A549 (cell line): ENCODE data around the gene SLX1A. TPM values are rescaled to one million over a fixed set of nuclear protein-coding genes. Genes with fewer than 3 reads are reported as not detected.

ENCODE experiments used
- ATAC-seq, 2 experiments: fragments of 200-7000 bp in 1 of 2; fragments of >200 bp in 1 of 2; cut with Nextera tagmentation in 1 of 2; cut with Tn5 transposase in 1 of 2; 3 replicates each; pipeline versions ENCODE4 v1.8.0 to v1.9.1; 2018 to 2020; ENCODE audit warnings: mild to moderate bottlenecking in 1 of 2, moderate library complexity in 1 of 2
- CTCF ChIA-PET: fragments of 300-600 bp; sonication (Branson Sonifier 250); formaldehyde crosslinking; extraction: SDS; loops from one replicate; lab custom pipeline; 2021; ENCODE audit warnings: antibody characterized with exemption, inconsistent platforms; lab: Yijun Ruan, JAX
- POLR2A ChIA-PET: fragments of 350-600 bp; formaldehyde crosslinking; extraction: SDS; loops from one replicate; lab custom pipeline; 2021; ENCODE audit warnings: antibody characterized with exemption, inconsistent platforms; lab: Yijun Ruan, JAX
- DNase-seq, 2 experiments: peaks; one replicate each; pipeline versions ENCODE4 v3.0.0 to v3.0.0-alpha.2; 2011 to 2016; ENCODE audit warnings: low read depth in 1 of 2, low spot score in 1 of 2
- FAIRE-seq: peaks from 2 replicates; lab custom pipeline; 2011; peaks lifted over from hg19 to GRCh38; lab: Jason Lieb, UNC
- H3K27ac ChIP-seq, 2 experiments: fragments of >200 bp; sonication (Bioruptor Twin); formaldehyde crosslinking; 3 replicates each; pipeline ENCODE4 v1.5.1; 2016 to 2017
- H3K4me1 ChIP-seq: fragments of >200 bp; sonication (Bioruptor Twin); formaldehyde crosslinking; 3 replicates; pipeline ENCODE4 v1.6.1; 2016
- H3K4me2 ChIP-seq: fragments of >200 bp; sonication (Bioruptor Twin); formaldehyde crosslinking; 3 replicates; pipeline ENCODE4 v1.6.1; 2016
- H3K4me3 ChIP-seq: fragments of >200 bp; sonication (Bioruptor Twin); formaldehyde crosslinking; 3 replicates; pipeline ENCODE4 v1.5.1; 2016
- H3K9me3 ChIP-seq: fragments of >200 bp; sonication (Bioruptor Twin); formaldehyde crosslinking; 3 replicates; pipeline ENCODE4 v1.6.1; 2016
- ATOH8 ChIP-seq: fragments of 250-450 bp; sonication (Bioruptor Pico); IDR thresholded peaks from 2 replicates; pipeline ENCODE4 v1.5.0; 2020; ENCODE audit warnings: low read depth, mild to moderate bottlenecking, moderate library complexity
- BCL3 ChIP-seq: fragments of >200 bp; sonication (Bioruptor Twin); formaldehyde crosslinking; IDR thresholded peaks from 3 replicates; pipeline ENCODE4 v1.6.1; 2016
- BHLHE40 ChIP-seq: IDR thresholded peaks from 2 replicates; pipeline ENCODE4 v1.6.1; 2012; ENCODE audit warnings: low read depth, low read length, inconsistent platforms
- CBX8 ChIP-seq: fragments of 200-600 bp; sonication (generic); IDR thresholded peaks from 2 replicates; pipeline ENCODE4 v1.6.1; 2016
- CTCF ChIP-seq: fragments of >200 bp; sonication (Bioruptor Twin); formaldehyde crosslinking; IDR thresholded peaks from 3 replicates; pipeline ENCODE4 v1.5.1; 2016
- E2F6 ChIP-seq: IDR thresholded peaks from 2 replicates; pipeline ENCODE4 v1.6.1; 2012; ENCODE audit warnings: low read depth, borderline replicate concordance
- ELK1 ChIP-seq: fragments of 150-350 bp; IDR thresholded peaks from 2 replicates; pipeline ENCODE4 v1.6.1; 2014; ENCODE audit warnings: low read depth, mild to moderate bottlenecking, low read length
- JUN ChIP-seq, 2 experiments: fragments of >200 bp; sonication (Bioruptor Twin); formaldehyde crosslinking; IDR thresholded peaks; 2 replicates in 1 of 2; 3 replicates in 1 of 2; pipeline ENCODE4 v1.6.1; 2016 to 2017
- JUNB ChIP-seq: fragments of >200 bp; sonication (Bioruptor Twin); formaldehyde crosslinking; IDR thresholded peaks from 2 replicates; pipeline ENCODE4 v1.6.1; 2016
- MAZ ChIP-seq: fragments of 150-350 bp; IDR thresholded peaks from 2 replicates; pipeline ENCODE4 v1.6.1; 2014; ENCODE audit warnings: antibody characterized with exemption, low read depth, low read length, borderline replicate concordance
- PBX3 ChIP-seq: IDR thresholded peaks from 2 replicates; pipeline ENCODE4 v1.6.1; 2012
- RARB ChIP-seq: fragments of 250-450 bp; sonication (Bioruptor Pico); IDR thresholded peaks from 2 replicates; pipeline ENCODE4 v1.8.0; 2021; ENCODE audit warnings: mild to moderate bottlenecking, moderate library complexity
- RFX5 ChIP-seq: fragments of 450-650 bp; IDR thresholded peaks from 2 replicates; pipeline ENCODE4 v1.7.1; 2014; ENCODE audit warnings: antibody characterized with exemption, mild to moderate bottlenecking, moderate library complexity
- SMC3 ChIP-seq: fragments of >200 bp; sonication (Bioruptor Twin); formaldehyde crosslinking; IDR thresholded peaks from 3 replicates; pipeline ENCODE4 v1.6.1; 2018; ENCODE audit warnings: inconsistent platforms
- TP53 ChIP-seq: fragments of 250-450 bp; sonication (Bioruptor Pico); IDR thresholded peaks from 2 replicates; pipeline ENCODE4 v1.5.0; 2021; ENCODE audit warnings: mild to moderate bottlenecking, moderate library complexity
- ZC3H11A ChIP-seq: fragments of 450-650 bp; IDR thresholded peaks from 2 replicates; pipeline ENCODE4 v1.6.1; 2014; ENCODE audit warnings: antibody characterized with exemption, mild to moderate bottlenecking
- ZSCAN20 ChIP-seq: fragments of 250-450 bp; sonication (Bioruptor Pico); IDR thresholded peaks from 2 replicates; pipeline ENCODE4 v1.8.0; 2022; ENCODE audit warnings: mild to moderate bottlenecking, moderate library complexity
- WGBS: methylation state at CpG from one replicate; pipeline ENCODE4 v1.1.6; 2017; ENCODE audit errors: missing lambda C conversion rate; 5-methylcytosine and 5-hydroxymethylcytosine counted together
- polyA plus RNA-seq, 4 experiments: library from polyadenylated mRNA; depleted of rRNA in 3 of 4; stranded (reverse); fragments of >200 nt; fragmentation: RNase III in 1 of 4; extraction: RNeasy Plus Mini Kit Qiagen cat#74134 plus additional on column Dnase treatment in 1 of 4; gene quantifications; 2 replicates in 3 of 4; 3 replicates in 1 of 4; pipeline ENCODE4 v1.2.3, GENCODE V29; 2011 to 2017

Gene SLX1A
- polyA plus RNA-seq, 2 of the 4 experiments (the other 2 are of a cell fraction) = 3.5 to 28.4 TPM

GRCh38 chr16:30151091-30151490, 42.6 kb upstream of the SLX1A start:
- no peak overlapping the region for H3K4me2 ChIP-seq
- H3K4me1 ChIP-seq = no peaks in the 10 kb centered on the region
- no peak overlapping the region for H3K27ac ChIP-seq
- 55% methylated on average over 7 of the region's 7 CpGs for WGBS
- H3K4me3 ChIP-seq = no peak overlapping the region
- ChIA-PET POLR2A (no interaction called here), CTCF (interaction anchor here (0.6 to 0.8 kb wide), 3 partner anchors 22 to 58 kb away, joined by 3 read pairs; no protein-coding TSS in a partner anchor)
- FAIRE-seq (no peak), DNase-seq (no peak), ATAC-seq (no peak)
- TF ChIP-seq E2F6 (no peak), JUNB (no peak), ZSCAN20 (CRISPR knock-in tag) (no peak), CTCF (no peak), BCL3 (no peak), ATOH8 (CRISPR knock-in tag) (no peak)
- peaks cover 23% of the 10 kb centered on the region for H3K9me3 ChIP-seq

- ChIA-PET POLR2A (interaction anchor here (0.6 kb wide), 1 partner anchor 23 kb away, joined by 4 read pairs; no protein-coding TSS in a partner anchor), CTCF (interaction anchor here (1.1 to 1.8 kb wide), 4 partner anchors 10 to 61 kb away, joined by 3 to 4 read pairs (median 4); partner anchors contain the start of gene TBX6)
- H3K4me3 ChIP-seq = no peak overlapping the region
- 93% methylated on average over 9 of the region's 9 CpGs for WGBS
- H3K4me2 ChIP-seq = no peak overlapping the region
- no peak for ATAC-seq
- no peak for DNase-seq
- TF ChIP-seq ZC3H11A = peak; percentile 89
- no peak for TF ChIP-seq RFX5
- FAIRE-seq = no peak
- H3K4me1 ChIP-seq = no peaks in the 10 kb centered on the region
- H3K9me3 ChIP-seq = peaks cover 23% of the 10 kb centered on the region
- H3K27ac ChIP-seq = no peak overlapping the region
These were observed 41.2 kb upstream of the SLX1A start for GRCh38 chr16:30152517-30152916.

GRCh38 chr16:30155188-30155587, 38.5 kb upstream of the SLX1A start:
- ATAC-seq = no peak
- TF ChIP-seq PBX3 (no peak), BHLHE40 (no peak), CBX8 (no peak), TP53 (no peak), MAZ (no peak), RARB (CRISPR knock-in tag) (no peak), ELK1 (no peak), JUN (IDR thresholded peaks at IDR 0.05) (no peak), SMC3 (no peak), ZSCAN20 (CRISPR knock-in tag) (no peak)
- TF ChIP-seq, all 56 proteins: peak for 0
- POLR2A ChIA-PET = no interaction called here
- Histone ChIP-seq H3K27ac (no peak overlapping the region), H3K4me3 (no peak overlapping the region), H3K4me1 (no peaks in the 10 kb centered on the region), H3K9me3 (peaks cover 3% of the 10 kb centered on the region; the same call in 1 of the 3 replicates), H3K4me2 (no peak overlapping the region)
- CTCF ChIA-PET = interaction anchor here (0.7 to 1.4 kb wide), 2 partner anchors 31 to 61 kb away, joined by 4 to 5 read pairs; no protein-coding TSS in a partner anchor
- 89% methylated on average over 5 of the region's 5 CpGs for WGBS
- DNase-seq (no peak), FAIRE-seq (no peak)
